Measurements from ENCODE around the gene MSRB2.
"Not testable (repeated sequence)": the region's sequence is repeated elsewhere in the genome, so short reads cannot be mapped to it uniquely, and the experiment has no call there.

The MSRB2 gene

DNA sequence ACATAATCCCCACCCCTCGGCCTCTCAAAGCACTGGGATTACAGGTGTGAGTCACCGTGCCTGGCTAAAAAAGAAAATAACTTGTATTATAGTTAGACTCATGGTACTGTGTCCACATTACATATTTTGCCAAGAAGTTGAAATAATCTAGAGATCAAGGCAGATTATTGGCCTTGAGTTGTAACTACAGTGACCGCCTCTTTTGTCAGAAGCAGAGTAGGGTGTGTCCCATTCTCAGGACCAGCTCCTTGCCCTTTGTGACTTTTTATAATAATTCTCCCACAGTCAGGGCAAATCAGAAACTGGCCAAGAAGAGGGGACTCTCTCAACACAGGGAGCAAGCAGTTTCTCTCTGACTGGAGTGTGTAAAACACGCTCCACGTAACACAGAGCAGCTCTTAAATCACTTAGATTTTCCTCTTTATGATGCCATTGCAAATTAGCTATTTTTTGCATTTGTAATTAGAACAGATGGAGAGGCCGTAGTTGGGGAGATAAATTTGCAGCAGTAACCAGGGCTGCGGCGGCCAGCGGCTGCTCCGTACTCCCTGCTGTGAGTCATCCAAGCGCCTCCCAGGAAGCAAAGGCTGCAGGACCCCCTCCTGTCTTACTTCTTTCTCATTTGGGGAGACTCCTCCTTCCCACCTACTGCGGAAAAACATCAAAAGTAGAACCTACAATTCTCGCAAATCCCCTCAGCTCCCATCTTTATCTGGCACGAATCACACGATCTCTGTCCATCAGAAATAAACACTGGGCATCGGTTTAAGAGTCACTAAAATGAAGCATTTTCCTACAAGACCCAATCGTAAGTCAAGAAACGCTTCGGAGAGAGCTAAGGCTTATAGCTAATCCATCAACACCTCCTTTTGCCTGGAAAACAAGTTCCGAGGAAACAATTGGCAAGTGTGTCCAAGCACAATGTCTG is 32.1 kb upstream of the MSRB2 start:
- Histone ChIP-seq H3K9me3 (ENCODE audit: control insufficient read depth, insufficient read depth, low read length) (no peaks in the 10 kb centered on the region), H3K4me1 (ENCODE audit: control insufficient read depth, insufficient read depth, low read length) (peaks cover 27% of the 10 kb centered on the region), H3K27me3 (ENCODE audit: control insufficient read depth, insufficient read depth, low read length) (peaks cover 4% of the 10 kb centered on the region), H3K4me3 (ENCODE audit: low read depth, low read length) (peak overlapping the region; percentile 24), H3K9ac (ENCODE audit: low read depth, low read length) (no peak overlapping the region), H3K36me3 (ENCODE audit: control insufficient read depth, insufficient read depth, low read length) (no peaks in the 10 kb centered on the region)

DNA sequence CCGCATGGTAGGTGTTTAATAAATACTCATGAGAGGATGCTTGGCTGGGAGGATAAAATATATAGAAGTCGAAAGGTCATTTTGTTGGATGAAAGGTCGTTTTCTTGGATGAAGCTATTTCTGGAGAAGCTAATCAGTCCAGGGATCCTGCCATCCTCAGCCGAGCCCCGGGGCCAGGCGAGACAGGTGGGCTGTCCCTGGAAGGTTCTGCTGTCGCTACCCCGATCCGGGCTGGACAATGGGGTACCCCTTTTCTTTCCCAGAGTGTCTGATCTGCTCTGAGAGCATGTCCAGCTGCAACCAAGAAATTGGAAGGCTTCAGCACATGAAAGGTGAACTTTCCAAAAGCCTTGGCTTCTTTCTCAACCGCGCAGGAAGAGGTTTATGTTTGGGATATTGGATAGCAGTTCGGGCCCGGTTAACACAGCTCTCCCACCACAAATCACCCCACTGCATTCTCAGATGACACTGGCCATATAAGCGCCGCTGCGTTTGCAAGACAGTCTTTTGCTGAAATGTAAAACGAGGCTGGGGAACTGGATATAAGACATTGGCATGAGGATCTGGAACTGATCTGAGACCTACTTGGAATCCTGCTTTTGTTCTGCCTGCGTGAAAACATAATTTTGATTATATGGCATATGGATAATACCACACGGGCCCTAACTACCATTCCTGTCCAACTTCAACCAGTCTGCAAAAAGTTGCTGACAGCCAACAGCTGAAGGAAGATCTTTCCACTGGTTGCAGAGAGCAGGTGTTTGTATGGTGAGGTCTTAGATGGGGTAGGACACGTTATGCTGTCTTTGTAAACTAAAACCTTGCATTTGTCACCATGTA is 31.2 kb upstream of the MSRB2 start:
- H3K36me3 ChIP-seq (ENCODE audit: control insufficient read depth, insufficient read depth, low read length) = no peaks in the 10 kb centered on the region
- peaks cover 4% of the 10 kb centered on the region for H3K27me3 ChIP-seq (ENCODE audit: control insufficient read depth, insufficient read depth, low read length)
- H3K4me3 ChIP-seq (ENCODE audit: low read depth, low read length) = peak overlapping the region; percentile 24
- no peak overlapping the region for H3K9ac ChIP-seq (ENCODE audit: low read depth, low read length)
- peaks cover 27% of the 10 kb centered on the region for H3K4me1 ChIP-seq (ENCODE audit: control insufficient read depth, insufficient read depth, low read length)
- no peaks in the 10 kb centered on the region for H3K9me3 ChIP-seq (ENCODE audit: control insufficient read depth, insufficient read depth, low read length)

DNA sequence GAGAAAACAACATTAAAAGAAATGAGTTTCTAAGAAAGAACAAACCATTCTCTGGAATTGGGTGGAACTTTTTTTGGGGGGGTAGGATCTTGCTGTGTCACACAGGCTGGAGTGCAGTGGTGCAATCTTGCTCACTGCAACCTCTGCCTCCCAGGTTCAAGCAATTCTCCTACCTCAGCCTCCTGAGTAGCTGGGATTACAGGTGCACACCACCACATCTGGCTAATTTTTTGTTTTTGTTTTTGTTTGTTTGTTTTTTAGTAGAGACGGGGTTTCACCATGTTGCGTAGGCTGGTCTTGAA is 30.6 kb upstream of the MSRB2 start:
- not testable (repeated sequence) for H3K4me3 ChIP-seq (ENCODE audit: low read depth, low read length); H3K9me3 ChIP-seq (ENCODE audit: control insufficient read depth, insufficient read depth, low read length); H3K9ac ChIP-seq (ENCODE audit: low read depth, low read length); H3K27me3 ChIP-seq (ENCODE audit: control insufficient read depth, insufficient read depth, low read length); H3K36me3 ChIP-seq (ENCODE audit: control insufficient read depth, insufficient read depth, low read length)
- H3K4me1 ChIP-seq (ENCODE audit: control insufficient read depth, insufficient read depth, low read length) = peaks cover 26% of the 10 kb centered on the region

GRCh38 chr10:23065181-23065948 is 30.0 kb upstream of the MSRB2 start:
- Histone ChIP-seq H3K36me3 (ENCODE audit: control insufficient read depth, insufficient read depth, low read length) (no peaks in the 10 kb centered on the region), H3K9ac (ENCODE audit: low read depth, low read length) (no peak overlapping the region), H3K27me3 (ENCODE audit: control insufficient read depth, insufficient read depth, low read length) (peaks cover 4% of the 10 kb centered on the region), H3K9me3 (ENCODE audit: control insufficient read depth, insufficient read depth, low read length) (no peaks in the 10 kb centered on the region), H3K4me1 (ENCODE audit: control insufficient read depth, insufficient read depth, low read length) (peaks cover 22% of the 10 kb centered on the region), H3K4me3 (ENCODE audit: low read depth, low read length) (no peak overlapping the region)

GRCh38 chr10:23067337-23067736 is 28.0 kb upstream of the MSRB2 start:
- H3K9me3 ChIP-seq (ENCODE audit: control insufficient read depth, insufficient read depth, low read length) = no peaks in the 10 kb centered on the region
- no peak overlapping the region for H3K4me3 ChIP-seq (ENCODE audit: low read depth, low read length)
- peaks cover 11% of the 10 kb centered on the region for H3K4me1 ChIP-seq (ENCODE audit: control insufficient read depth, insufficient read depth, low read length)
- no peak overlapping the region for H3K9ac ChIP-seq (ENCODE audit: low read depth, low read length)
- H3K27me3 ChIP-seq (ENCODE audit: control insufficient read depth, insufficient read depth, low read length) = peaks cover 4% of the 10 kb centered on the region
- H3K36me3 ChIP-seq (ENCODE audit: control insufficient read depth, insufficient read depth, low read length) = no peaks in the 10 kb centered on the region

DNA sequence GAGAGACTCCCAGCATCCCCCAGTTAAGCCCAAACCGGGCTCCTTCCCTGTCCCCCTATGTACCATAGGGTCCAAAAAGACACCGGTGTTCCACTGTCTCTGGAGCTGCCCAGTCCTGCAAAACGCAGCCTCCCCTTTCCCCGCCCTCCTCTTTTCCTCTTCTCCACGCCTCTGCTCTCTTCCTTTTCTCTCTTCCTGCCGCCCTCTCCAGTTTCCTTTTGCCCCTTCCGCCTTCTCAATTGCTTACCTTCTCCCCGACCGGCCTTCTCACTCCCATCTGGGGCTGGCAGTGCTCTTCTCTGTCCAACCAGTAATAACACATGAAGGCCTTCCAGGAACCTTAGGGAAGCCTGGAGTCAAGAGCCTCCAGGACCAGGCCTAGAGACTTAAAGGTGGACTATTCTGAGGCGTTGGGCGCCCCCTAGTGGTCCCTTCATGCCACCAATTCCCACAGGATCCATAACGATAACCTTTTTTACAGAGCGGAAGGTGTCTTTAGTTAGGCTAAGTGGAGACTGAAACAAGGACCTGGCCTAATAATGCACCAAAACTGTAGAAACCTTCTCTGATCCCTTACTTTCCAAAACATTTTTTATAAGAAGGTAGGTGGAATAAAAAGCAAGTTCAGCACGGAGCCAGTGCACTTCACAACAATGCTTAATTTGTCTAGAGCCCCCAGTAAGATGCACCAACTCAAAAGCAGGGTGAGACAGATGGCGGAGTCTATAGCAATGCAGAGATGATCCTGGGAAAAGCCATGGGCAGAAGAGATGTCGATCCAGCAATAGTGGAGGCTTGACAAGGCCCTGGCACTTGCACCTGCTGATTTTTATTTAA is 27.2 kb upstream of the MSRB2 start:
- H3K9ac ChIP-seq (ENCODE audit: low read depth, low read length) = no peak overlapping the region
- no peaks in the 10 kb centered on the region for H3K36me3 ChIP-seq (ENCODE audit: control insufficient read depth, insufficient read depth, low read length)
- H3K9me3 ChIP-seq (ENCODE audit: control insufficient read depth, insufficient read depth, low read length) = no peaks in the 10 kb centered on the region
- H3K27me3 ChIP-seq (ENCODE audit: control insufficient read depth, insufficient read depth, low read length) = peaks cover 4% of the 10 kb centered on the region
- H3K4me3 ChIP-seq (ENCODE audit: low read depth, low read length) = no peak overlapping the region
- H3K4me1 ChIP-seq (ENCODE audit: control insufficient read depth, insufficient read depth, low read length) = peaks cover 9% of the 10 kb centered on the region

DNA sequence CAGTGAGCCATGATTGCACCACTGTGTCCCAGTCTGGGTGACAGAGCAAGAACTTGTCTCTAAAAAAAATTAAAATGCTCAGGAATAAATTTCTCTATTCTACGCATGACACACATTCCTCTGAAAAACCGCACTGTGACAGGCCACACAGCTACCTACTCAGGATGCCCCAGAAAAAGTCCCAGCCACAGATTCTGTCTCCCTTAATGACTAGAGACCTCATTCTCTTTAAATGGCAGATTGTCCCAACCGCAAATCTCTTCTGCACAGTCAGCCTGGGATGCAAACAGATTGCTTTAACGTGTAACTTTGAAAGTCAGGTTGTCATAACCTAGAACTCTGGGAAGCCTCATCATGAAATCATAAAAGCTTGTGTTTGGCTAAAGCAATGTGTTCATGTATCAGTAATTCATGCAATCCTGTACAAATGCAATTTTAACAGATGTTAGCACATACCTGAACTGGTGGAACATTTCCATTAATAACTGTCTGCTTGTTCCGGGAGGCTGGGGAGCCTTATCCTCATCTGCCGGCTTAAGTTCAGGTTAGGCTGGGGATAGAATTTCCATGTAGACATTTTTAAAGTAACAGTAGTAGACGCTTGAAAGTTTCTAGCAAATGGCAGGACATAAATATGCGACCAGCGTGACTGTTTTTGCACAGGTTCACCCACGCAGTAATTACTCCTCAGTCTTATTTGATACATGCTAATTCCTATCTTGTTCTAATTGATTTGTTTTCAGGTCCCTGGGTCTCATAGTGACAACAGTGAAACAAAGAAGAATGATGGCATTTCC is 26.2 kb upstream of the MSRB2 start:
- peaks cover 2% of the 10 kb centered on the region for H3K4me1 ChIP-seq (ENCODE audit: control insufficient read depth, insufficient read depth, low read length)
- H3K9me3 ChIP-seq (ENCODE audit: control insufficient read depth, insufficient read depth, low read length) = no peaks in the 10 kb centered on the region
- peaks cover under 1% of the 10 kb centered on the region for H3K27me3 ChIP-seq (ENCODE audit: control insufficient read depth, insufficient read depth, low read length)
- no peak overlapping the region for H3K4me3 ChIP-seq (ENCODE audit: low read depth, low read length)
- no peak overlapping the region for H3K9ac ChIP-seq (ENCODE audit: low read depth, low read length)
- H3K36me3 ChIP-seq (ENCODE audit: control insufficient read depth, insufficient read depth, low read length) = no peaks in the 10 kb centered on the region

GRCh38 chr10:23070092-23070912 is 25.1 kb upstream of the MSRB2 start:
- not testable (repeated sequence) for H3K36me3 ChIP-seq (ENCODE audit: control insufficient read depth, insufficient read depth, low read length); H3K4me1 ChIP-seq (ENCODE audit: control insufficient read depth, insufficient read depth, low read length); H3K9ac ChIP-seq (ENCODE audit: low read depth, low read length); H3K9me3 ChIP-seq (ENCODE audit: control insufficient read depth, insufficient read depth, low read length); H3K4me3 ChIP-seq (ENCODE audit: low read depth, low read length); H3K27me3 ChIP-seq (ENCODE audit: control insufficient read depth, insufficient read depth, low read length)

DNA sequence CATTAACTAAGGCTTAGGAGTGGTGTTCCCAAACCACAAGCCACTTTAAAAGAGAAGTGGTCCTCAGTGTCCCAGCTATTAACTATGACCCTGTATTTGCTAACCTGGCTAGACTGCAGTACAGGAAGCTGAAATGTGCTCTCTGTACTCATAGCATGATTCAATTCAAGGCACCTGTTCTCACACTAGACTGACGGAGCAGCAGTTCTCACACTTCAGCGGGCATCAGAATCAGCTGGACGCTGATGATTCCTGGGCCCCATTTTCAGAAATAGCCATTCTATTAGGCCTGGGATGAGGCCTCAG is 24.5 kb upstream of the MSRB2 start:
- no peaks in the 10 kb centered on the region for H3K36me3 ChIP-seq (ENCODE audit: control insufficient read depth, insufficient read depth, low read length)
- H3K27me3 ChIP-seq (ENCODE audit: control insufficient read depth, insufficient read depth, low read length) = no peaks in the 10 kb centered on the region
- no peak overlapping the region for H3K9ac ChIP-seq (ENCODE audit: low read depth, low read length)
- H3K4me1 ChIP-seq (ENCODE audit: control insufficient read depth, insufficient read depth, low read length) = no peaks in the 10 kb centered on the region
- H3K9me3 ChIP-seq (ENCODE audit: control insufficient read depth, insufficient read depth, low read length) = no peaks in the 10 kb centered on the region
- H3K4me3 ChIP-seq (ENCODE audit: low read depth, low read length) = no peak overlapping the region

DNA sequence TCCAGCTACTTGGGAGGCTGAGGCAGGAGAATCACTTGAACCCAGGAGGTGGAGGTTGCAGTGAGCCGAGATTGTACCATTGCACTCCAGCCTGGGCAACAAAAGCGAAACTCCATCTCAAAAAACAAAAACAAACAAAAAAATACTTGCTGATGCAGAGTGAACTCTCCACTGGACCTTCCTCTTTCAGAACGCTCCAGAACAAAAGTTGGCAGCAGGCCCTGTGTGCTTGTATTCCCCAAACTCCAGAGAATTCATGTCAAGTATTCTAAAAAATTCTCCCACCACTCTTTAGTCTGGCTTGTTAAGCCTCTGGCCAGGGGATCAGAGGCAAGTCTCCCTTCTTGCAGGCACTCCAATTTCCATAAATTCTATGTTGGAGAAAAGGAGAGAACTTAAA is 22.8 kb upstream of the MSRB2 start:
- not testable (repeated sequence) for H3K27me3 ChIP-seq (ENCODE audit: control insufficient read depth, insufficient read depth, low read length); H3K9me3 ChIP-seq (ENCODE audit: control insufficient read depth, insufficient read depth, low read length); H3K4me3 ChIP-seq (ENCODE audit: low read depth, low read length); H3K36me3 ChIP-seq (ENCODE audit: control insufficient read depth, insufficient read depth, low read length); H3K4me1 ChIP-seq (ENCODE audit: control insufficient read depth, insufficient read depth, low read length); H3K9ac ChIP-seq (ENCODE audit: low read depth, low read length)

All from iPS-15b (cell line).